GM18858 (cell line): ENCODE measurements around the gene ZNF507.

Experiments
- ATAC-seq: cut with Tn5 transposase; IDR thresholded peaks from one replicate; pipeline ENCODE4 v1.9.1; 2021; ENCODE audit not compliant: unreplicated experiment

ZNF507 gene

GRCh38 chr19:32339423-32339822 is 6.0 kb upstream of the ZNF507 start:
- no peak for ATAC-seq

- no peak for ATAC-seq
Observed at GRCh38 chr19:32339988-32340874, 5.2 kb upstream of the ZNF507 start.

- no peak for ATAC-seq
Observed at GRCh38 chr19:32342695-32343094, 2.7 kb upstream of the ZNF507 start.

- ATAC-seq: no peak
Observed at GRCh38 chr19:32343550-32344262, 1.7 kb upstream of the ZNF507 start.

GRCh38 chr19:32346901-32347300 is 1.5 kb downstream of the ZNF507 start:
- no peak for ATAC-seq

GRCh38 chr19:32347573-32347972 is 2.2 kb downstream of the ZNF507 start:
- ATAC-seq: no peak

GRCh38 chr19:32349051-32349450 is 3.6 kb downstream of the ZNF507 start:
- no peak for ATAC-seq

GRCh38 chr19:32349724-32350470 is 4.5 kb downstream of the ZNF507 start:
- no peak for ATAC-seq

GRCh38 chr19:32350471-32350865 is 5.1 kb downstream of the ZNF507 start:
- ATAC-seq: no peak

- no peak for ATAC-seq
Observed at GRCh38 chr19:32350987-32351348, 5.6 kb downstream of the ZNF507 start.

- ATAC-seq: no peak
Observed at GRCh38 chr19:32352241-32352630, 6.8 kb downstream of the ZNF507 start.

- no peak for ATAC-seq
Observed at GRCh38 chr19:32354345-32354744, 8.9 kb downstream of the ZNF507 start.

GRCh38 chr19:32355309-32355708 is 9.9 kb downstream of the ZNF507 start:
- no peak for ATAC-seq

GRCh38 chr19:32357720-32358119 is 12.3 kb downstream of the ZNF507 start:
- no peak for ATAC-seq

GRCh38 chr19:32358321-32358720 is 12.9 kb downstream of the ZNF507 start:
- no peak for ATAC-seq

GRCh38 chr19:32359581-32359980 is 14.2 kb downstream of the ZNF507 start:
- ATAC-seq: no peak

GRCh38 chr19:32361574-32362317 is 16.3 kb downstream of the ZNF507 start:
- ATAC-seq: no peak

GRCh38 chr19:32362318-32362691 is 16.9 kb downstream of the ZNF507 start:
- no peak for ATAC-seq

GRCh38 chr19:32363175-32363574 is 17.8 kb downstream of the ZNF507 start:
- ATAC-seq: no peak

GRCh38 chr19:32363632-32364031 is 18.2 kb downstream of the ZNF507 start:
- ATAC-seq: no peak

- ATAC-seq: no peak
Observed at GRCh38 chr19:32364040-32364439, 18.6 kb downstream of the ZNF507 start.
